ENCODE data around the gene PXN.
A peak's percentile ranks its signal among the peaks of the same experiment; 100 is the strongest.
"Not testable (repeated sequence)": the region's sequence is repeated elsewhere in the genome, so short reads cannot be mapped to it uniquely, and the experiment has no call there.

The PXN gene

GRCh38 chr12:120206228-120206627 lies 59.3 kb downstream of the PXN start:
- DNase-seq: no peak

GRCh38 chr12:120204171-120204570 lies 61.4 kb downstream of the PXN start:
- DNase-seq: no peak

GRCh38 chr12:120200364-120200800 lies 65.1 kb downstream of the PXN start:
- DNase-seq: no peak

- DNase-seq: no peak
These were observed 65.8 kb downstream of the PXN start for GRCh38 chr12:120199595-120200306.

- DNase-seq: no peak
These were observed 66.5 kb downstream of the PXN start for GRCh38 chr12:120199025-120199424.

GRCh38 chr12:120197542-120197887 lies 68.0 kb downstream of the PXN start:
- DNase-seq: no peak

- DNase-seq: not testable (repeated sequence)
These were observed 68.6 kb downstream of the PXN start for GRCh38 chr12:120196817-120197541.

GRCh38 chr12:120196363-120196762 lies 69.2 kb downstream of the PXN start:
- no peak for DNase-seq

GRCh38 chr12:120194534-120195395 lies 70.8 kb downstream of the PXN start, which contains the start of gene GCN1:
Gene GCN1 (minus strand): TSS chr12:120194715. CDS start chr12:120194697, 18 bp downstream.
- peak; percentile 68 to 78 for DNase-seq

GRCh38 chr12:120194226-120194533 lies 71.3 kb downstream of the PXN start:
- no peak for DNase-seq

- not testable (repeated sequence) for DNase-seq
These were observed 72.2 kb downstream of the PXN start for GRCh38 chr12:120193286-120193685.

- DNase-seq: no peak
These were observed 74.5 kb downstream of the PXN start for GRCh38 chr12:120190985-120191480.

GRCh38 chr12:120190386-120190785 lies 75.1 kb downstream of the PXN start:
- no peak for DNase-seq

- DNase-seq: no peak
These were observed 78.9 kb downstream of the PXN start for GRCh38 chr12:120186654-120187053.

GRCh38 chr12:120183211-120183631 lies 82.3 kb downstream of the PXN start:
- DNase-seq: no peak

GRCh38 chr12:120181991-120182631 lies 83.4 kb downstream of the PXN start:
- no peak for DNase-seq

- DNase-seq: no peak
These were observed 84.6 kb downstream of the PXN start for GRCh38 chr12:120180975-120181374.

GRCh38 chr12:120175537-120175936 lies 90.0 kb downstream of the PXN start:
- no peak for DNase-seq

- no peak for DNase-seq
These were observed 90.5 kb downstream of the PXN start for GRCh38 chr12:120175062-120175461.

GRCh38 chr12:120172053-120172452 lies 93.5 kb downstream of the PXN start:
- DNase-seq: no peak

GRCh38 chr12:120170631-120171030 lies 94.9 kb downstream of the PXN start:
- no peak for DNase-seq

GRCh38 chr12:120169946-120170345 lies 95.6 kb downstream of the PXN start:
- no peak for DNase-seq

- DNase-seq: no peak
These were observed 97.2 kb downstream of the PXN start for GRCh38 chr12:120168337-120168736.

Data from Kasumi-1 (cell line).